Measurements from ENCODE around the gene ASB15. TPM values are rescaled to one million over a fixed set of nuclear protein-coding genes. Genes with fewer than 3 reads are reported as not detected.

ASB15 gene
- total RNA-seq, 1 experiment from 2014 or later = not detected

DNA sequence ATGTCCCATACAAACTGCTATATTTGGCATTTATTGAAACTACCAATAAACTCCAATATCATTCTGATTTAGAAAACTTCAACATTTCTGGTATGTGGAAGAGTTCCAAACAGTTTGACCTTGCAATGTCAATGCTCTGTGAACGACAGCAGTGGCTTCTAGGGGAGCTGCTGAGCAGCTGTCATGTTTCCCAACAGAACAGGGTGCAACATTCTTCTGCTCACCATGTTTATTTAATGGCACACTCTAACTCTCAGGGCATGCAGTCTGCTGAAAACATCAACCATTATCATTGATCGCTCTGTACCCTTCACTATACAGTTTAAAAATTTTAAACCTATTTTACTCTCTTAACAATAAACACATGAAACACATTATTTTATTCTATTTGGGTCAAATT is 79.9 kb downstream of the ASB15 start:
- no peak for ATAC-seq
- CTCF ChIA-PET = no interaction called here

GRCh38 chr7:123682690-123683089 is 81.1 kb downstream of the ASB15 start:
- DNase-seq (peak; percentile 78), ATAC-seq (peak; percentile 72)
- Histone ChIP-seq H3K9me2 (replicated peaks; ENCODE audit: low read length) (no peaks in the 10 kb centered on the region), H3K27me3 (ENCODE audit: low read length) (no peaks in the 10 kb centered on the region), H3K36me3 (ENCODE audit: low read depth, low read length) (peaks cover 17% of the 10 kb centered on the region; the same call in 1 of the 2 replicates), H3K4me3 (ENCODE audit: low read length) (no peak overlapping the region), H2AFZ (ENCODE audit: low read length) (no peak overlapping the region), H3K4me2 (ENCODE audit: low read length) (no peak overlapping the region), H3K9me3 (ENCODE audit: low read length) (no peaks in the 10 kb centered on the region), H3K27ac (ENCODE audit: low read length) (no peak overlapping the region), H3F3A (ENCODE audit: low read length, unreplicated experiment) (peaks cover 4% of the 10 kb centered on the region), H3K9ac (ENCODE audit: low read length) (no peak overlapping the region), H4K20me1 (ENCODE audit: low read length) (no peaks in the 10 kb centered on the region), H3K4me1 (ENCODE audit: insufficient read depth, low read length) (no peaks in the 10 kb centered on the region), H3K79me2 (ENCODE audit: low read length) (no peaks in the 10 kb centered on the region)
- ChIA-PET CTCF (interaction anchor here (0.6 to 1.1 kb wide), 9 partner anchors 17 to 189 kb away, joined by 3 to 14 read pairs (median 4); no protein-coding TSS in a partner anchor), POLR2A (ENCODE audit: unreplicated experiment) (interaction anchor here (0.5 kb wide), 1 partner anchor 13 kb away, joined by 3 read pairs; no protein-coding TSS in a partner anchor)
- no TSS peak for BruUV-seq (replicated peaks)
- intact Hi-C loops (cut with micrococcal nuclease) = loop anchor here (1.0 to 5.0 kb wide), 6 partner anchors 47 to 182 kb away; partner anchors contain the start of gene WASL
- TF ChIP-seq EZH2phosphoT487 (IDR thresholded peaks at IDR 0.05; ENCODE audit: borderline replicate concordance, low read length) = no peak
- TF ChIP-seq CTCF (conservative IDR thresholded peaks at IDR 0.05; ENCODE audit: low read depth, low read length) = peak; percentile 65

More for the DNA sequence above, 79.9 kb downstream of the ASB15 start:
- Histone ChIP-seq H3K79me2 (ENCODE audit: low read length) (no peaks in the 10 kb centered on the region), H3K9ac (ENCODE audit: low read length) (no peak overlapping the region), H3K4me1 (ENCODE audit: insufficient read depth, low read length) (no peaks in the 10 kb centered on the region), H3F3A (ENCODE audit: low read length, unreplicated experiment) (peaks cover 4% of the 10 kb centered on the region), H3K36me3 (ENCODE audit: low read depth, low read length) (peaks cover 17% of the 10 kb centered on the region; the same call in 1 of the 2 replicates), H3K4me2 (ENCODE audit: low read length) (no peak overlapping the region), H2AFZ (ENCODE audit: low read length) (no peak overlapping the region), H3K27me3 (ENCODE audit: low read length) (no peaks in the 10 kb centered on the region), H3K9me3 (ENCODE audit: low read length) (no peaks in the 10 kb centered on the region), H4K20me1 (ENCODE audit: low read length) (no peaks in the 10 kb centered on the region), H3K9me2 (replicated peaks; ENCODE audit: low read length) (no peaks in the 10 kb centered on the region), H3K4me3 (ENCODE audit: low read length) (no peak overlapping the region), H3K27ac (ENCODE audit: low read length) (no peak overlapping the region)
- DNase-seq = no peak
- POLR2A ChIA-PET (ENCODE audit: unreplicated experiment) = no interaction called here
- TF ChIP-seq EZH2phosphoT487 (IDR thresholded peaks at IDR 0.05; ENCODE audit: borderline replicate concordance, low read length) (no peak), CTCF (conservative IDR thresholded peaks at IDR 0.05; ENCODE audit: low read depth, low read length) (no peak), EZH2 (IDR thresholded peaks at IDR 0.05; ENCODE audit: low read length, unreplicated experiment) (no peak)
- no TSS peak for BruUV-seq (replicated peaks)
- intact Hi-C loops (cut with micrococcal nuclease) = loop anchor here (5.0 kb wide), 2 partner anchors 94 to 101 kb away; no protein-coding TSS in a partner anchor

DNA sequence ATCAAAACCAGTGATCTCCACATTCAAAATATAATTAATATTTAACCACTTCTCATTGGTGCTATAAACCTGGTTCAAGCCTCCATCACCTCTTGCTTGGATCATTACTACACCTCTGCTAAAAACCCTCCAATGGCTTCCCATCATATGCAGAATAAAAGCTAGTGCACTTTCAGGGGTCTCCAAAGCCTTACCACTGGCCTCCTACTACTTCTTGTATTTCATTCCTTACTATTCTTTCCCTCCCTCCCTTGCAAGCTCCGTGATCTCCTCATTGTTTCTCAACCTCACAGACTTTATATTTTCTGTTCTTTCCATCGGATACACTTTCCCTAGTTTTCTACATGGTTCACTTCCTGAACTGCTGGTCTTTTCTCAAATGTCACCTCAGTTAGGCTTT is 85.5 kb downstream of the ASB15 start:
- Histone ChIP-seq H3K9ac (ENCODE audit: low read length) (no peak overlapping the region), H3F3A (ENCODE audit: low read length, unreplicated experiment) (peaks cover 4% of the 10 kb centered on the region), H2AFZ (ENCODE audit: low read length) (no peak overlapping the region), H3K4me3 (ENCODE audit: low read length) (no peak overlapping the region), H3K36me3 (ENCODE audit: low read depth, low read length) (peaks cover 23% of the 10 kb centered on the region; the same call in 1 of the 2 replicates), H3K27ac (ENCODE audit: low read length) (no peak overlapping the region), H3K9me3 (ENCODE audit: low read length) (no peaks in the 10 kb centered on the region), H3K9me2 (replicated peaks; ENCODE audit: low read length) (no peaks in the 10 kb centered on the region), H3K4me1 (ENCODE audit: insufficient read depth, low read length) (no peaks in the 10 kb centered on the region), H3K27me3 (ENCODE audit: low read length) (no peaks in the 10 kb centered on the region), H3K79me2 (ENCODE audit: low read length) (no peaks in the 10 kb centered on the region), H3K4me2 (ENCODE audit: low read length) (no peak overlapping the region), H4K20me1 (ENCODE audit: low read length) (no peaks in the 10 kb centered on the region)
- no peak for TF ChIP-seq EZH2 (IDR thresholded peaks at IDR 0.05; ENCODE audit: low read length, unreplicated experiment)
- no peak for TF ChIP-seq EZH2phosphoT487 (IDR thresholded peaks at IDR 0.05; ENCODE audit: borderline replicate concordance, low read length)
- no peak for TF ChIP-seq CTCF (conservative IDR thresholded peaks at IDR 0.05; ENCODE audit: low read depth, low read length)
- no peak for DNase-seq
- no peak for ATAC-seq
- CTCF ChIA-PET = no interaction called here
- POLR2A ChIA-PET (ENCODE audit: unreplicated experiment) = no interaction called here
- BruUV-seq (replicated peaks) = no TSS peak
- intact Hi-C loops (cut with micrococcal nuclease) = no loop called here

Data from PC-3 (cell line).